Loucy (cell line): ENCODE measurements around the gene PSMD1.

Experiments used
- EZH2phosphoT487 ChIP-seq: fragments of 200-600 bp; IDR thresholded peaks from 2 replicates; pipeline ENCODE4 v1.6.1; 2018; ENCODE audit warnings: antibody characterized with exemption, mild to moderate bottlenecking, moderate library complexity, borderline replicate concordance
- TF ChIP-seq, protein P1 (sequence below): fragments of 200-600 bp; sonication (generic); conservative IDR thresholded peaks from 2 replicates; pipeline ENCODE4 v1.5.1; 2014; ENCODE audit warnings: mild to moderate bottlenecking, antibody characterized with exemption, low read length

GRCh38 chr2:231088754-231089153 is 32.1 kb downstream of the PSMD1 start:
- TF ChIP-seq, protein P1, sequence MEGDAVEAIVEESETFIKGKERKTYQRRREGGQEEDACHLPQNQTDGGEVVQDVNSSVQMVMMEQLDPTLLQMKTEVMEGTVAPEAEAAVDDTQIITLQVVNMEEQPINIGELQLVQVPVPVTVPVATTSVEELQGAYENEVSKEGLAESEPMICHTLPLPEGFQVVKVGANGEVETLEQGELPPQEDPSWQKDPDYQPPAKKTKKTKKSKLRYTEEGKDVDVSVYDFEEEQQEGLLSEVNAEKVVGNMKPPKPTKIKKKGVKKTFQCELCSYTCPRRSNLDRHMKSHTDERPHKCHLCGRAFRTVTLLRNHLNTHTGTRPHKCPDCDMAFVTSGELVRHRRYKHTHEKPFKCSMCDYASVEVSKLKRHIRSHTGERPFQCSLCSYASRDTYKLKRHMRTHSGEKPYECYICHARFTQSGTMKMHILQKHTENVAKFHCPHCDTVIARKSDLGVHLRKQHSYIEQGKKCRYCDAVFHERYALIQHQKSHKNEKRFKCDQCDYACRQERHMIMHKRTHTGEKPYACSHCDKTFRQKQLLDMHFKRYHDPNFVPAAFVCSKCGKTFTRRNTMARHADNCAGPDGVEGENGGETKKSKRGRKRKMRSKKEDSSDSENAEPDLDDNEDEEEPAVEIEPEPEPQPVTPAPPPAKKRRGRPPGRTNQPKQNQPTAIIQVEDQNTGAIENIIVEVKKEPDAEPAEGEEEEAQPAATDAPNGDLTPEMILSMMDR = no peak
- TF ChIP-seq EZH2phosphoT487 = no peak
